GM19238 (cell line): ENCODE results near the gene NGLY1.

ENCODE experiments used
- DNase-seq: peaks from one replicate; pipeline ENCODE4 v3.0.0; 2011; ENCODE audit warnings: low spot score; ENCODE audit not compliant: insufficient read length

Gene NGLY1, protein sequence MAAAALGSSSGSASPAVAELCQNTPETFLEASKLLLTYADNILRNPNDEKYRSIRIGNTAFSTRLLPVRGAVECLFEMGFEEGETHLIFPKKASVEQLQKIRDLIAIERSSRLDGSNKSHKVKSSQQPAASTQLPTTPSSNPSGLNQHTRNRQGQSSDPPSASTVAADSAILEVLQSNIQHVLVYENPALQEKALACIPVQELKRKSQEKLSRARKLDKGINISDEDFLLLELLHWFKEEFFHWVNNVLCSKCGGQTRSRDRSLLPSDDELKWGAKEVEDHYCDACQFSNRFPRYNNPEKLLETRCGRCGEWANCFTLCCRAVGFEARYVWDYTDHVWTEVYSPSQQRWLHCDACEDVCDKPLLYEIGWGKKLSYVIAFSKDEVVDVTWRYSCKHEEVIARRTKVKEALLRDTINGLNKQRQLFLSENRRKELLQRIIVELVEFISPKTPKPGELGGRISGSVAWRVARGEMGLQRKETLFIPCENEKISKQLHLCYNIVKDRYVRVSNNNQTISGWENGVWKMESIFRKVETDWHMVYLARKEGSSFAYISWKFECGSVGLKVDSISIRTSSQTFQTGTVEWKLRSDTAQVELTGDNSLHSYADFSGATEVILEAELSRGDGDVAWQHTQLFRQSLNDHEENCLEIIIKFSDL

DNA sequence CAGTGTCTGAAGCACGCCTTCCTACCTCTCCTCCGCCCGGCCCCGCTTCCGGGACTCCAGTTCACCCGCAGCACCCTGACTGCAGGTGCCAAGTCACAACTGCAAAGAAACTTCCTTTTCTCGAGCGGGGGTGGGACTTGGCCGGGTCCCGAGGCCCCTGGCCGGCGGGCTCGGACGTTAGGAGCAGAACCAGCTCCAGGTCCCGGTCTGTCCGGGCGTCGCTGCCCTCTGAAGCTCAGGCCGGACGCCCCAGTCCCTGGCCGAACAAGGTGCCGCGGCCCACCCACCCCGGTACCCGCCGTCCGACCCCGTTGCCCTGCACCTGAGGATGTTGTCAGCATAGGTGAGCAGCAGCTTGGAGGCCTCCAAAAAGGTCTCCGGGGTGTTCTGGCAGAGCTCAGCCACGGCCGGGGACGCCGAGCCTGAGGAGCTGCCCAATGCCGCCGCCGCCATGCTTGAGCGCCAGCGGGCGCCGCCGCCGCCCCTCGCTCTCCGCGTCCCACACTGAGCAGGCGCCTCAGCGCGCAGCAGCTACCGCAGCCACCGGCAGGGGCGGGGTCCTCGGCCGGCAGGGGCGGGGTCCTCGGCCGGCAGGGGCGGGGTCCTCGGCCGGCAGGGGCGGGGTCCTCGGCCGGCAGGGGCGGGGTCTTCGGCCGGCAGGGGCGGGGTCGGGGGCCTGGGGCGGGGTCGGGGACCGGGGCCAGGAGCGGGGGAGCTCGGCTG lies at the start of gene NGLY1:
TSS of gene NGLY1 (minus strand) at position 506 of the 723 bp plus-strand sequence. CDS start at position 453, 53 bp downstream.
- DNase-seq = peak; percentile 76

GRCh38 chr3:25831578-25831977 lies 48.3 kb upstream of the NGLY1 start:
- no peak for DNase-seq

DNA sequence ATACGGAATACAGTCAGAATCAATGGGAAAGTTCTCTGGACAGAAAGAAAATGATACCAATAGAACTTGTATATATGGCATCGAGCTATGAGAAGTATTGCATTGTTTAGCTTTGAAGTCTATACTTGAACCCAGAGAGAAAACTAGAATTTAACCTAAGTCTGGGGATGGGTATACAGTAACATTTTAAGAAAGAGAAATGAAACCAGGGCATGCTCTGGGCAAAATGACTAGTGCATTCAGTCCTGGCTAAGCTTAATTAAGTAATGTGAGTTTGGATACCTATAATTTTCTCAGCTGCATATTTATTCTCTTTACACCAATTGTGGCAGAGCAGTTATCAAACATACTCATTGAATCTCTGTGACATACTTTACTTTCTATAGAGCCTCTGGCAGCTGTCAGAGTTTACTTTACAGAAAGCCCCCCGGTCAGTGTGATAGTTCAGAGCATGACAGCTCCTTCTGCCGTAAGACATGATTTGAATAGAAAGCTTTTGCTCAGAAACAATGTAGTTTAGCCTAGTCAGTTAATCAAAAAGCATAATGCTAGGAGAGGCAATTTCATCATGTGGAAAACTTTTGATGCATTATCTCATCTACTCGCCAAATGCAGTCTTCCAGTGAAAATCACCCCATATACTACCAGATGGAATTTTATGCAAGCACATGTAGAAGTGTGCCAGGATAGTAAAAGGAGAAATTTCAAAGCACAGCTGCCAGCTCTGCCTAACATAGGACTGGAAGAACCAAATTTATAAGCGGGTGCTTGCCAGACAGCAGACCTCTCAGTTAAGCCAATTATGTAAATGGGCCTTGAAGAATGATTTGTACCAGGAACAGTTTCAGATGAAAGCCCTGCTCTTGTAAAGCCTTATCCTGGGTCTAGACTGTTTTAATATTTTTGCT lies 47.4 kb upstream of the NGLY1 start:
- DNase-seq = no peak

DNA sequence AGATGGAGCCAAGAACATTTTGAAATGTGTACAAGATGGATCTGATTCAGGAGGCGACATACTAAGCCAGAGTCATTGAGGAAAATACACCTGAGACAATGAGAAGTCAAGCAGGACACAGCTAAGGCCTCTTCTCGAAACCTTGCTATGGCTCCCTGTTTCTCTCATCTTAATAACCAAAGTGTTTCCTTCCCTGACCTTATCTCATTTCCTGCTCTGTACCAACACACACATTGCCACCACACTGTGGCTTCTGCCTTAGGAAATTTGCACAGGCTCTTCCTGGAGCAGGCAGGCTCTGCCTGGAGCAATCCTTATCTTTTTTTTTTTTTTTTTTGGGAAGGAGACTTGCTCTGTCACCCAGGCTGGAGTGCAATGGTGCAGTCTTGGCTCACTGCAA lies 43.3 kb upstream of the NGLY1 start:
- no peak for DNase-seq

- no peak for DNase-seq
Measured at GRCh38 chr3:25823314-25823713, 40.1 kb upstream of the NGLY1 start.

DNA sequence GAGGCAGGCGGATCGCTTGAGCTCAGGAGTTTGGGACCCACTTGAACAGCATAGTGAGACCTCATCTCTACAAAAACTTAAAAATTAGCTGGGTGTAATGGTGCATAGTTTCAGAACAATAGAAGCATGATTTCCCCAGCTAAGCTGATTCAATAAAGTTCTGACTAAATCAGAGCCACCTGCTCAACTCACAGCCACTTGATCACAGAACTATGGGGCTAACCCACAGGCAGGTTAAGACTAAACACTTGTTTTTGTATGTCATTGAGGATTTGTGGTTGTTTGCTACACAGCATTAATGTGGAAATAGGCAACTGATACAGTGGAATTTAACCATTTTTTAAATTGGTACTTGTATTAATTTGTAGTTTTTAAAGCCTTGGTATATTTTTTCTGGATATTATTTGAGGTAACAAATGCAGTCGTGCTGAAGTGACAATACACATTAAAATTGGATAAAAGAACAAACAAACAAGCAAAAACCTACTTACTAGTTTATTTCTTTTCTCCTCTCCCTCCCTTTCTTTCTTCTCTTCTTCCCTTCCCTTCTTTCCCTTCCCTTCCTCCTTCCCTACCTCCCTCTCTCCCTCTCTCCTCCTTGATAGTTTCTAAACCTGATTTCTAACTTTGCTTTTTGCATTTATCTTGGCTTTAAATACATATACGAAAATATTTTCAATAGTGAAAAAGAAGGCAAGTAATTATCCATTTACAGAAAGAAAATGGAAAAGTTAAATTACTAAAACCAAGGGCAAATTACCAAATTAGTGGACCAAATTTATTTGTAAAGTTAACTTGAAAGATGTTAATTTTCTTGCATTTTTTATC lies 38.7 kb upstream of the NGLY1 start:
- DNase-seq = no peak

- DNase-seq = no peak
Measured at GRCh38 chr3:25820816-25821486, 37.7 kb upstream of the NGLY1 start.

DNA sequence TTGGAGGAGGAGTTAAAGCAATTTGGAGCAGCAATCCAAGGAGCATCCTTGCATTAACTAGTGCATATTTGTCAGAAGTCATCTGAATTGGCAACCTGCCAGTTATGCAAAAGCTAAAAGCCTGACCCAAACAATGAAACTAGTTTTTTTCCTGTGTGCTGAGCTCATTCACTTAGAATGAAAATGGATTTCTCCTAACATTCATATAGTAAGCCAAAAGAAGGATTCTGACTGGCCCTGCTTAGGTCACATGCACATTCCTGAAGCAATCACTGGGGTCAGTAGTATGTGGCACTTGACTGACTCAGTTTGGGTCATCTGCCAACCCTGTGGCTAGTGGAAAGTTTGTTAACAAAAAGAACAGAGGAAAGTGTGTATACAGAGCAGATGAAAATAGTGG lies 37.1 kb upstream of the NGLY1 start:
- DNase-seq = no peak

GRCh38 chr3:25818335-25818734 lies 35.1 kb upstream of the NGLY1 start:
- DNase-seq = no peak

GRCh38 chr3:25817638-25818037 lies 34.4 kb upstream of the NGLY1 start:
- DNase-seq = no peak

DNA sequence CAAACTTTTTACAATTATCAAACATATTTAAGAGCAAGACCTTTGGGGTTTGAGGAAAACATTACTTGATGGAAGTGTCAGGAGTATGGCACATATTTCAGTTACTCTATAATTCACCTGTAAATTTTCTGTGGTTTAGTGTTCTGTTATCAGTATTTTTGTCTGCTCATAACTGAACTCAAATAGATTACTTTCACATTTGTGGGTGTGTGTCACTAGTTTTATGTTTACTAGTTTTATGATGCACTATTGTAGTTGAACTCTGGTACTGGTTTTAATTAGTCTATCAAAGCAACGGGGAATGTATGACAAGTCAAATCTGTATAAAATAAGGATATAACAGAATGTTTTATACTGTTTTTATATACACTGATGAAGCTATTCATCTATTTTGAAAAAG lies 33.9 kb upstream of the NGLY1 start:
- DNase-seq = no peak

DNA sequence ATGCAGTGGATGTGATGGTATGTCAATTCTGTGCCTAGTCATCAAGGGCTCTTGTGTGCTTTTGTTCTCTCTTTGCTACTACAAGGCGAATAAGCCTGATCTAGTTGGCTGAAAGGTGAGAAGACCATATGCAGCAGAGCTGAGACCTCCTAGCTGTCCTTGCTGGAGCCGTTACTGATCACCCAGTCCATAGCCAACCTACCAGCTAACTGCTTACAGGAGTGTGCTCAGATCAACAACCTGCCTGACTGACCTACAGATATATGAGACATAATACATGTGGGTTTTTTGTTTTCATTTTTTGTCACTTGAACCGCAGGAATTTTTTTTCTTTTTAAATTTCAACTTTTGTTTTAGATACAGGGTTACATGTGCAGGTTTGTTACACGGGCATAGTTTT lies 29.4 kb upstream of the NGLY1 start:
- no peak for DNase-seq

DNA sequence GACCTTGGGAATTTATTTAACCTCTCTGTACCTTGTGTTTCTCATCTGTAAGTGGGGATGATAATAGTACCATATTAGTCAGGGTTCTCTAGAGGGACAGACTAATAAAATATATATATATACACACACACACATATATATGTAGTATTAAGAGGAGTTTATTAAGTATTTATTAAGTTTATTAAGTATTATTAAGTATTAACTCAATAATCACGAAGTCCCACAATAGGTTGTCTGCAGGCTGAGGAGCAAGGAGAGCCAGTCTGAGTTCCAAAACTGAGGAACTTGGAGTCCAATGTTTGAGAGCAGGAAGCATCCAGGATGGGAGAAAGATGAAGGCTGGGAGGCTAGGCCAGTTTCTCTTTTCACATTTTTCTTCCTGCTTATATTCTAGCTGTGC lies 21.4 kb upstream of the NGLY1 start:
- no peak for DNase-seq

- no peak for DNase-seq
Measured at GRCh38 chr3:25803833-25804232, 20.6 kb upstream of the NGLY1 start.

- no peak for DNase-seq
Measured at GRCh38 chr3:25801786-25802185, 18.5 kb upstream of the NGLY1 start.

- peak; percentile 82 for DNase-seq
Measured at GRCh38 chr3:25789596-25790556, 6.6 kb upstream of the NGLY1 start, which contains the start of gene OXSM. Gene OXSM, plus strand, starts transcription at chr3:25790090. Its CDS starts 931 bp downstream, at chr3:25791021.

- no peak for DNase-seq
Measured at GRCh38 chr3:25789209-25789595, 6.0 kb upstream of the NGLY1 start.

DNA sequence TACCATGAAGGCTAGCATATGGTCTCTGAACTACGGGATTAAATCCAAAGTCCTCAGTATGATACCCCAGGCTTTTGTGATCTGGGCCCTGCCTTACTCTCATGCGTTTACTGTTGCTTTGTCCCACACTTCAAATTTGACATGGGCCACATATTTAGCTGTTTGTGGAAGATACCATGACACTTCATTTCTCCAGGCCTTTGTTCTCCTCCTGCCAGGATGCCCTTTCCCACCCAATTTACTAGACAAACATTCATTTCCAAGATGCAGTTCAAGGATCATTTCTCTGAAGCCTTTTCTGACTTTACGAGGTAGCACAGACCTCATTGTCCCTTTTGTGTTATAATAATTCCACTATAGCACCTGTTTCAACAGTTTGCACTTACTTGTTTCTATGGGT lies 4.4 kb upstream of the NGLY1 start:
- no peak for DNase-seq

DNA sequence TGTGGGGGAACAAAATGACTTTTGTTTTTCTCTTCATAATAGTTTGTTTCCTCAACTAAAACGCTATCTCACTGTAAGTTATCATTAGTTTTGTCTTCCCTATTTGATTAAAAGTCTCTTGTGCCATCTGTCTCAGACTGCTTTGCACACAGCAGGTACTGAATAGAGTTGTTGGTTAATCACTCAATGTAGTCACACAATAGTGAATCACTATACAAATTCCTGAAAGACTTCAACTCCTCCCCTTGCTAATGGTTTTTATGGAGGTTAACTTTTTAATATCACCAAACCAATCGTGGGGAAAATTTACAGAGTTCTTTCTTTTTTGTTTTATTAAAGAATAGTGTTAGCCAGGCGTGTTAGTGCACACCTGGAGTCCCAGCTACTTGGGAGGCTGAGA lies 2.6 kb upstream of the NGLY1 start:
- no peak for DNase-seq
